NCI-H2227 (cell line): ENCODE measurements around the gene SMAGP.
A peak's percentile ranks its signal among the peaks of the same experiment; 100 is the strongest.
"Not testable (repeated sequence)": the region's sequence is repeated elsewhere in the genome, so short reads cannot be mapped to it uniquely, and the experiment has no call there.

Experiments
- DNase-seq: peaks from one replicate; lab custom pipeline; 2025; ENCODE audit not compliant: unreplicated experiment; lab: John Stamatoyannopoulos, UW

SMAGP gene

DNA sequence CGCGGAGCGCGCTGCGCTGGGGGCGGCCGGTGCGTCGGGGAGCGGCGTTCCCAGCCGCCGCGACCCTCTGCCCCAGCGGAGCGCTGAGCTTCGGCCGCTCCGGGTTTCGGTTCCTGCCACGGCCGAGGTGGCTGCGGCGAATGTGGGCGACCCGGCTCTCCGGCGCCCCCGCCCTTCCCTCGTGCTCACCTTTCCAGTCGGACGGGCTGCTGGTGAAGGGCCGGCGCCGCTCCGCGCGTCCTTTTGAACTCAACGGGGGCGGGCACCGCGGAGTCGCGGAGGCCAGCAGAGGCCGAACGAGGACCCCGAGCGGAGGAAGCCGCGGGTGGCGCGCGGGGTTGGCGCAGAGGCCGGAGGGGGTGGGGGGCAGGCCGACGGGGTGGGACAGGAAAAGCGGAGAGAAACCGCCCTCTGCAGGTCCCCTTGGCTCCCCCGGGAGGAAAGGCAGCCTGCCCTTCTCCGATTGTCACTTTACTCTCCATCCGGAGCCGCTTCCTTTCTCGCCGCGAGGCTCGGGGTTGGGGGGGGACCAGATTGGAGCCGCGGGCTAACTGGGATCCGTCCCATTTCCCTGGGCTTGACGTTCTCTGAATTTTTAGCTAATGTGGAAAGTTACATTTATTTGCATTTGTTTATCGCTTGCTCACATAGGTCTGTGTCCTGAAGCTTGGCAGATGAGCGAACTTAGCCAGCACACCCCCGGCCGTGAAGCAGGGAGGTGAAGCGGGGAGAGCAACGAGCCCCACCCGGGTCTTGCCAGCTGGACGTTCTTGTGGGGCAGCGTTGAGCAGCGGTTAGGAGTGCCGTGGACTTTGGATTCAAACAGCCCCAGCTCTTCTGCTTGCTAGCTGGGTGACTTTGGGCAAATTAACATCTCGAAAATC lies at the start of gene SMAGP:
TSS of gene SMAGP (minus strand) at position 349 of the 884 bp plus-strand sequence. CDS start 1,137 bp downstream, outside the sequence.
- peak; percentile 43 for DNase-seq

- DNase-seq, result no peak
Measured at GRCh38 chr12:51318846-51319599, 48.8 kb upstream of the SMAGP start.

GRCh38 chr12:51318057-51318806 lies 48.0 kb upstream of the SMAGP start:
- DNase-seq, result not testable (repeated sequence)

DNA sequence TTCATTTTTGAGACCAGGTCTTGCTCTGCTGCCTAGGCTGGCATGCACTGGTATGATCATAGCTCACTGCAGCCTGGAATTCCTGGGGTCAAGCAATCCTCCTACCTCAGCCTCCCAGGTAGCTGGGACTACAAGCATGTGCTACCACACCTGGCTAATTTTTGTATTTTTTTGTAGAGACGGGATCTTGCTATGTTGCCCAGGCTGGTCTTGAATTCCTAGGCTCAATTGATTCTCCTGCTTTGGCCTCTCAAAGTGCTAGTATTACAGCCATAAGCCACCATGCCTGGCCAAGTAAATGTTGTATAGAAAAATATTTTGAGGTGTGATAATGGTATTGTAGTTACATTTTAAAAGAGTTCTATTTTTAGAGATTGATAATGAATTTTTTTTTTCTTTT lies 41.2 kb upstream of the SMAGP start:
- DNase-seq, result no peak

DNA sequence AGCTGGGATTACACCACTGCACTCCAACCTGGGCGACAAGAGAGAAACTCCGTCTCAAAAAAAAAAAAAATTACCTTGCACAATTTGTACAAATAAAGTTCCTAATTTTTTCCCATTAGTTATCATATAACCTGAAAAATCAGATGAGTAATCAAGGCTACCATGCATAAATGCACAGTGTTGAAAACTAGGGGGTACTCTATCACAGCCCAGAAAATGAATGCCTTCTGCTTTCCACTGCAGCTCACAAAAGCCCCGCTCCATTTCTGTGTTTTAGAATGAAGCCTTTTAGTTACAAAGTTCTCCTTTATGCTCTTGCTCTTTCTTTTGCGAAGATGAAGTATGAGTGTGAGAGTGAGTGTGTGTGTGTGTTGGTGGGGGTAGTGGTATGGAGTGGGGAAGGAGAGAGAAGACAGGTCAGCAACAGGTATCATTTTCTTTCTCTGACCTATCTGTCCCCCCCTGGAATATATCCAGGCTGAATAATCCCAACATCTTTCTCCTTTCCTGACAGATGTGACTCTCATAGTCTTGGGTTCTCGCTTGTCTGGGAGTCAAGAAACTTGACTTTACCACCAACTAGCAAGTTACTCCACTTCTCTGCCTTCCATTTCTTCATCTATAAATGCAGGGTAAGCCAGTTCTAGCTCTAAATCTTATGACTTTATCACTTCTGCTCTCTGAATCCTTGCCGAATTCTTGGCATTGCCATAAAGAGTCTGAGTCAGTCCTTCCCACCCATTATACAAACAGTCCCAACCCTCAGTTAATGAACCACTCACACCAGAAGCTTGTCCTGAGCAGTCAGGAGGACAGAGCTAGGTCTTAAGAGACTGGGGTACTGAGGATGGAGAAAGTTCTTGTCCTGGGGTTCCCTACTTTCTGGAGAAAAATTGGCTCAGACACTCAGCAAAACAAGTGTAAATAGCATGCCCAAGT lies 37.7 kb upstream of the SMAGP start:
- no peak for DNase-seq

DNA sequence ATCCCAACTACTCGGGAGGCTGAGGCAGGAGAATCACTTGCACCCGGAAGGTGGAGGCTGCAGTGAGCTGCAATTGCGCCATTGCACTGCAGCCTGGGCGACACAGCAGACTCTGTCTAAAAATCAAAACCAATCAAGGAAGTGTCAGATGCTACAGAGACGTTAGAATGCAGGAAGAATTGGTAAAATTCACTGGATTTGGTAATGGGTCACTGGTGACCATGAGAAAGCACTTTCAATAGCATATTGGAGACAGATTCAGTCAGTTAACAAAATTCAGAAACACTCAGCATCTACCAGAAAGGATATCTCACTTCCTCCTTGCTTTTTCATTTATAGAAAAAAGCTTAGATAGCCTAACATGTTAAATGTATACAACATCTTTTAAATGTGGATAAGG lies 36.3 kb upstream of the SMAGP start:
- no peak for DNase-seq

DNA sequence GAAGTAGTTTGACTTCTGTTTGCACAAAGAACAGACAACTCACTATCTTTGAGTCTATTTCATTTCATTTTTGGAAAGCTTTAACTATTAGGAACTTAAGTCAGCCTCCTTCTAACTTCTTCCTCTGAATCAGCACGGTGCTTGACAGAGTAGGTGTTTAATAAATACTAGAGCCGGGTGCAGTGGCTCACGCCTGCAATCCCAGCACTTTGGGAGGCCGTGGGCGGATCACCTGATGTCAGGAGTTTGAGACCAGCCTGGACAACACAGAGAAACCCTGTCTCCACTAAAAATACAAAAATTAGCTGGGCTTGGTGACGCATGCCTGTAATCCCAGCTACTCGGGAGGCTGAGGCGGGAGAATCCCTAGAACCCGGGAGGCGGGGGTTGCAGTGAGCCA lies 30.6 kb upstream of the SMAGP start:
- not testable (repeated sequence) for DNase-seq

- DNase-seq, result no peak
Measured at GRCh38 chr12:51295651-51296050, 25.4 kb upstream of the SMAGP start.

DNA sequence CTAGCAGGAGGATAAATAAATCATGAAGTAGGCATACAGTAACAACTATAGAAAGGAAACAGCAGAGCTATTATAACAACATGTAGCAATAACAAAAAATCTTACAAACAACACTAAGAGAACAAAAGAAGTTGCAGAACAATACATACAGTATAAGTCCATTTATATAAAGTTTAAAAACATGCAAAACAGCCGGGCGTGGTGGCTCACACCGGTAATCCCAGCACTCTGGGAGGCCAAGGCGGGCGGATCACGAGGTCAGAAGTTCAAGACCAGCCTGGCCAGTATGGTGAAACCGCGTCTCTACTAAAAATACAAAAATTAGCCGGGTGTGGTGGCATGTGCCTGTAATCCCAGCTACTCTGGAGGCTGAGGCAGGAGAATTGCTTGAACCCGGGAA lies 23.9 kb upstream of the SMAGP start:
- DNase-seq, result not testable (repeated sequence)

DNA sequence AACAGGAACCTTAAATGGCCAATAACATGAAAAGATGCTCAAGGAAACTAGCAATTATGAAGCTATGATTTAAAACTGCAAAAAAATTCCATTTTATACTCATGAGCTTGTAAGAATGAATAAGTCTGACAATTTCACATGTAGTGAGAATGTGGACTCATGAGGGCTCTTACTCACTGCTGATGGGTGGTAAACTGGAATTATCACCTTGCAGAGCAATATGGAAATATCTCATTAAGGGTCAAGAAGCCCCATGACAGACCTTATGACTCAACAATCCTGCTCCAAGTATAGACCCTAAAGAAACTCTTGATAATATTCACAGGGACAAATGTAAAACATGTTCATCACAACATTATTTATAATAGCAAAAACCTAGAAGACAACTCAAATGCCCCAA lies 23.5 kb upstream of the SMAGP start:
- DNase-seq, result no peak

GRCh38 chr12:51291603-51292513 lies 21.6 kb upstream of the SMAGP start:
- DNase-seq, result not testable (repeated sequence)

- DNase-seq, result no peak
Measured at GRCh38 chr12:51285843-51286242, 15.6 kb upstream of the SMAGP start.

DNA sequence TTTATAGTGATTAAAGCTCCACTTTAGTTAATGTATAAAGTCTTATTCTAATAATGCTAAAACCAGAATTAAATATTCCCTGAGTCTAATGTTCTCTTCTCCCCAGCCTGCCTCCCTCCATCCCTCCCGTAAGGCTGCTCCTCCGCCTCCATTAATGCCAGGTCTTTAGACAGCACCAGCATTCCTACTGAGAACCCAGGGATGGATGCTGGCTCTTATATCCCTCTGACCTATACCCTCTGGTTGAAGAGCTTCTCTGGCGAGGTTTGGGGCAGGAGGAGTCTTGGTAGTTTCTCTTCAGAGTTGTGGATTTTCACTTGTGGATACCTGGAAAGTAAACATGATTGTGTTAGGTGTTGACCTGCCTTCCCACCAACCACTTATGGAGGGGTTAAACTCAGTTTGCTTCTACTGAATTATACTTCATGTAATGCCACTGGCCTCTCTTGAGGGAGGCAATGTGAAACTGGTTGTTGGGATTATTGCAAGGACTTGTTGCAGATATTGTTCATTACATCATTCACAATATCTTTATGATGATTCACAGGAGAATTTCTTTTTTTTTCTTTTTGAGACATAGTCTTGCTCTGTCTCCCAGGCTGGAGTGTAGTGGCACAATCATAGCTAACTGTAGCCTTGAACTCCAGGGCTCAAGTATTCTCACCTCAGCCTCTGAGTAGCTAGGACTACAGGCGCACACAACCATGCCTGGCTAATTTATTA lies 11.1 kb upstream of the SMAGP start:
- DNase-seq, result no peak

GRCh38 chr12:51275088-51275487 lies 4.9 kb upstream of the SMAGP start:
- no peak for DNase-seq

- not testable (repeated sequence) for DNase-seq
Measured at GRCh38 chr12:51272810-51273209, 2.6 kb upstream of the SMAGP start.

DNA sequence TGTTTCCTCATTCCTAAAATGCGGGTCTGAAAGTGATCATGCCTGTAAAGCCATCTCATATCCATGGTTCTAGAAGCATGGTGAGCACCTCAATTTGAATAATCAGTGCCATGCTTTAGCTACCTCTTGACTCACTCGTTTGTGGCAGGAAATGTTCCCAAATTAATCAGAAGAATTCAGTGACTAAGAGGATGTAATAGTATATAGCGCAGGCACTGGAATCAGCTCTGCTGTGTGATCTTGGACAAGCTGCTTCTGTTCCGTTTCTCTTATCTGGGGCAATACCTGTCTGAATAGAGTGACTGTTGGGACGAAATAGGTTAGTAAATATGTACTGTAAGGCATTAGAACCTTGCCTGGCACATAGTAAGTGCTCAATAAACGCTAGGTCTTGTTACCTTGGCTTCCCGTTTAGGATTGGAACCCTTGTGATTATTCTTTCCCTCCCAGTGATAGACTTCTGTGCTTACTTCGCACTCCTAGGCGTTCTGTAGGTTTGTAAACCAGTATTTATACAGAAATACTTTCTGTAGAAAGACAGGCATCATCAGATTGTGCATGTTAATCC lies 820 bp upstream of the SMAGP start:
- DNase-seq, result no peak

DNA sequence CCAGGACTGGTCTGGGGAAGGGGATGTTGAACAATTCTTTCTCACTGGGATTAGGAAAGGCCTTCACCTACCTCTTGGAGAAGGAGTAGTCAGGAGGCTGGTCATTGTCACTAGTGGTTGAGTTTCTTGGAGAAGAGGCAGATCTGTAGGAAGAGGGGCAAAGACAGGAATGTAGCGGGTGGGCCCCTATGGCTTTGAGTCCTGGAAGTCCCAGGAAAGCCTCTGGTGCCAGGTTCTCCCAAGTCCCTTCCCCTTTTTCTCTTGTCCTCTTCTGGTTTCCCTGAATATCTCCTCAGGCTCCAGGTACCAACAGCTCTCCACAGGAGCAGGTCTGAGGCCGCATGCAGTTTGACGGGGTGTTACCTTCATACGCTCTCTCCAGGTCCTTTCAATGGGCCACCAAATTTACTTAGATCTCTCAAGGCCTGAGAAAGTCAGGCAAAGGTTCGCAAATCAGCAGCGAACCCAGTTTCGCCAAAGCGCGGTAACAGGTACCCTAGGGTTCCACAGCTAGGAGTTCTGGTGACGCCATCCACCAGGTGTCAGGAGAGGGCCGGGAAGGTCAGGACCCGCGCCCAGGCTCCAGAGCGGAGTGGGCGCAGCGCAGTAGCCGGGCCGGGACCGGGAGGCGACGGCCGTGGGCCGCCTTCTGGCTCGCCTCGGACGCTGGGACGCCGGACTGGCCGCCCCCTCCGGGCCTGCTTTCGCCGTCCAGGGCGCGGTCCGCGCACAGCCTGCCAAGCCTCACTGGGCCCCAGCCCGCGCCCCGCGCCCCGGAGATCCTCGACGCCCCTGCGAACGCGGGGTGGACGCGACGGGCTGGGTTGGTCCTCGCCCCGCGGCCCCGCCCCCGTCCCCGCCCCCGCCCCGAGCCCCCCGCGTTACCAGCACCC lies 795 bp downstream of the SMAGP start:
- DNase-seq, result peak; percentile 43
